GM19468 (cell line): Measurements from ENCODE around the gene CACNA2D3.

Experiments used
- ATAC-seq: cut with Tn5 transposase; IDR thresholded peaks from one replicate; pipeline ENCODE4 v1.9.1; 2021; ENCODE audit warnings: mild to moderate bottlenecking, moderate library complexity, moderate number of reproducible peaks; ENCODE audit not compliant: unreplicated experiment; ENCODE audit errors: extremely low read depth

The CACNA2D3 gene

DNA sequence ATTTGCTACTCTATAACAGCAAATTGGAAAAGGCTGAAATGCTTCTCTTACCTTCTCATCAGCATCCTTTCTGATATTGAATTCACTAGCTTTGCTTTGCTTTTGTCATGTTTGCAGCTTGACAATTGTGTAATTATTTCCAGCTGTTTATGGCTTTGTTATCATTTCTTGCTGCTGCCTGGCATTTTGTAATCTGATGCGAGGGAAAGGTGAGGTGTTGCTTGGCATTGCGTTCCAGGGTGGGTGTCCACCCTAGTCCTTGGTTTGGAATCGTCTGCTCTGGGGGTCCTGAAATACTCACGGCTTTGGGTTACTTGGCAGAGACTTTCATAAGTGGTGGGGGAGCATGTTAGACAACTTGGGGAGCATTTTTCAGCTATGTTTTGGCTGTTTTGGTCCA is 2.9 kb downstream of the CACNA2D3 start:
- no peak for ATAC-seq

DNA sequence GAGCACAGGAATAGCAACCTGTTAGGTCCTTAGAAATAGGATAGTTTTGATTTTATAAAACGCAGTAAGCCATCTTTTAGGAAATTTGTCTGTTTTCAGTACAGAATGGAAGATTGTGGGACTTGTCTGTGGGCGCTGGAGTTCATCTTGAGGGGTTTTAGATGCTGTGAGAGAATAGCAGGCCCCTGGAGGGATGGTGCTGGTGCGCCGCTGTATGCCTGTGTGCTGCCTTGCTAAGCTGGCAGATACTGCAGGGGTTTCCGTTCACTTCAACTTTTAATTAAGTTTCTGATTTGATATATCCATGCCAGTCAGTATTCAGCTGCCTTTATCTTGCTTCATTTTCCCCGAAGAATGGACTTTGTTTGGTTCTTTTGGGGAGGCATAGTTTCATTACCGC is 4.2 kb downstream of the CACNA2D3 start:
- ATAC-seq, result no peak

DNA sequence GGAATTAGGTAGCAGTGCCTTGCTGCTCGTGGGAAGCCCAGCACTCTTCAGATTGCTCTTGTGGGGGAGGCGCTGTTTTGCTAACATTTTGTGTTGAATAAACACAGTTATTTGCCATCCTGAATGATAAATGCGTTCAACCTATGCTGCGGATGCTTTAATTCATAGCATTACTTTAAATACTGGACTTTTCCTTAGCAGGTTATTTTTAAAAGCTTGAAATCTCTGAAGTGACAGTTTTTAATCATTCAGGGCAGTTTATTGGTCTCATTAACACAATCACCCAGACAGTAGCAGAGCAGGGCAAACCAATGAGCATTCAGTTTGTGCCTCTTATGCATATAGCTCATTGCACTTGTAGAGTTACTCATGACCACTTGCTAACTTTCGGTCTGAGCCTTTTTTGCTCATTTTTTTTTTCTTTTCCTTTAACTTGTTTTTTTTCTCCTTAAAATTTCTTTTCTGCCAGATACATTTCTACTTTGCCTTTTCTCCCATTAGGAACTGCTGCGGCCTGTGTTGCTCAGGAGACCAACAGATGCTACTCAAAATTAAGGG is 5.2 kb downstream of the CACNA2D3 start:
- ATAC-seq, result no peak

DNA sequence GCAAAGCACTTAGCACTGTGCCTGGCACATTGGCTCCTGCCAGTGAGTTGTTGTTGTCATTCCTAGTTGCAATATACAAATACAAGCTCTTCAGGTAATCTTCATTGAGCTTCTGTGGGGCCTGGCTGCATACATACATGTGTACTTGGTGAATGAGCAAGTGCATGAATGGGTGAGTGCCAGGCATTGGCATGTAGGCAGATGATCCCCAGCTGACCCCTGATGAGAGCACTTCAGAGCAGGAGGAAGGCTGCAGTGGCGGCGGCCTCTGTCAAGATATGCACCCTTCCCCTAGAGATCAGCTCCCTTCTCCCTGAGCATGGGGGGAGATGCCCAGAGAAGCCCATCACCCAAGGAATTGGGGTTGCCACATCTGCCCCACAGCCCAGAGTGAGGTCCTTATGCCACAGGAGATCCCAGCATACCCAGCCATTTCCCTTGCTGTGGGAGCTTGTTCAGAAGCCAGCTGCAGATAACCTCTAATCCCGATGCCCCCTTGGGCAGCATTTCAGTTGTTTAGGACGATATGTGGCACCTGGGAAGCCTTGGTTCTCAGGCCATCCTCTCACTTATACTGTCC is 8.8 kb downstream of the CACNA2D3 start:
- ATAC-seq, result no peak

DNA sequence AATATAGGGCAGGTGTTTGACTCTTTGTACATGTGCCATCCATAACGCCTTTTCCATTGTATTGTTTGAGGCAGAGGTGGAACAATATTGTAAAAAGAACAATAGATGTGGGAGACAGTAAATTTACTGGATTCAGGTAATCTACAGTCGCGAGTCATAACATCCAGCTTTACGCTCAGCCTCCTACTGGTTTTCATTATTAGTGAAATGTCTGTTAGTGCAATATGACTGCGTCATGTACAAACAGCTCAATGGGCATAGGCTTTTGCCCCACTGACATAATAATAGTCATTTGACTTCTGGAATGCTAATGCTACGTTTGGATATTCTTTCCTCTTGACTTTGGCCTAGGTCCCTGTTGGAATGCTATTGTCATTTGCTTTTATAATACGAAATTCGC is 9.5 kb downstream of the CACNA2D3 start:
- ATAC-seq, result no peak

DNA sequence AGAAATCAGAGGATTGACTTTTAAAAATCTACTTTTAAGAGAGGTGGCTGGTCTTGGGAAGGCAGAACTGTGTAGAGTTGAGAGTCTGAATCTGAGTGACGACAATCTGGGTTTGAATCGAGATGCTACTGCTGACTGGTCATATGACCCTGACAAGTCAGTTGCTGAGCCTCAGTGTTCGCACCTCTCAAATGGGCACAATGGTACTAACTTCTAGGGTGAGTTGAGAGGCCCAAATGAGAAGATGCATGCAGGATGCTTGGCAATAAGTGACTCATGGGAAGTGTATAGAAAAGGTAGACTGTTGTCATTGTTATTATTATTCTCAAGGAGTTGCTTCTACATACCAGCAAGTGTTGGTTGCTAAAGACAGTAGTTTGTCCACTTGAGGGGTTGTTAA is 10.3 kb downstream of the CACNA2D3 start:
- no peak for ATAC-seq

DNA sequence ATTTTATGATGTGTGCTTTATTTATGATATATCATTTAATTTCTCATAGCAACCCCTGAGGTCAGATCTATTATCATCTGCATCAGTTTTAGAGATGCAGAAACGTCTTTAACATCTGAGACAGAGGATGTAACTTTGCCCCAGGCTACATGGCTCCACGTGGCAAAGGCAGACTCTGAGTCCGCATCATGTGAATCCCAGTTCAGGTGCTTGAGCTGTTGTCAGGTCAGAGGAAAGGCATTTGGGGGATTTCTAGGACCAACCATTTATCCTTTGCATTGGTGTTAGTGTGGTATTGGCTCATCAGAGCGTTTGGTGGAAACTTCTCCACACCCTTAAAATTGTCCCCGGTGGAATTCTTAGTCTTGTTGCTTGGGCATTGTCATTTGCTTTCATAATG is 10.8 kb downstream of the CACNA2D3 start:
- ATAC-seq, result no peak

DNA sequence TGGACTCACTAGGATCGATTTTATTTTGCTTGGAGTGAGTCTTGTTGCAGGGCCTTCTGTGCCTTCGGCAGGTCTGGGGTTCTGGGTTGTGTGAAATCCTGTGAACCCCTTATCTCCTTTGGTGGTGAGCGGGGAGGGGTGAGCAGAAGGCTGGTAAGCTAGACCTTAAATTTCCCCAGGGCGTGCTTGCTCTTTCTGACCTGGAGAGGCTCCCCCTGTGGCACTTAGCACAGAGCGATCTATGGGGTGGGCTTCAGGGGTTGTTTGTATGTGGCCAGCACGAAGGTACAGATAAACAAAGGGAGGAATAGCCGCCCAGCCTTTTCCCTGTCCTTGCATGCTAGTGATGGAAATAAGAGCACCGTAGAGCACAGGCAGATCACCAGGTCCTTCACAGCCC is 11.8 kb downstream of the CACNA2D3 start:
- no peak for ATAC-seq

DNA sequence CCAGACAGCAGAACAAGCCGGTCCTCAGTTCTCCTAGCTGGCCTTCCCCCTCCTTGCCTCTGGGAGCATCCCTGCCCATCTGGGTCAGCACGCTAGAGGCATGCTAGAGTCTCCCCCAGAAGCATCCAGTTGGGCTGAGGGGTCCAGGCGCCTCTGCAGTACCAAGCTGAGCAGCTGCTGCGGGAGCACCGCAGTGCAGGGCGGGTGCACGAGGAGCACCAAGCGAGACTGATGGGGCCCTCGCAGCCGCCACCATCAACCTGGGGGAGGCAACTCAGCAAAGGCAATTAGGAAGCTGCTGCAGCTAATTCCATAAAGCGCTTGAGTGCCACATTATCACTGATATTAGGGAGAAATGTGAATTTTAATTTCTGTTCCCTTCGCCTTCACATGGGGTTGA is 12.4 kb downstream of the CACNA2D3 start:
- ATAC-seq, result no peak

DNA sequence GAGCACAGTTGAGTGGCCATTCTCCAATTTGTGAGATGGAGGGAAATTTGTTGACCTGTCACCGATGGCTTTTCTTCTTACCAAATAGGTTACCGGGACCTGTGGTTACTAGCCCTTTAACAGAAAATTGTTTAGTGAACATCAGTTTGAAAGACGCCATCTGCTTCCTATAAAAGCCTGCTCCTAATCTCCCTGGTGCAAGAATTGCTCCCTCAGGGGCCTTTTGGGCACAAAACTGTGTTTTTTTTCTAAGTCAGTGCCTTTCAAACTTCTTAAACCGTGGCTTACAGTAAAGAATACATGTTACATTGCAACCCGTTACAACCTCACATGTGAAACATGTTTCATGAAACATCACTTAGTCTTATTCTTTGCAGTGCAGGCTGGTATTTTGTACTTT is 15.0 kb downstream of the CACNA2D3 start:
- ATAC-seq, result no peak

DNA sequence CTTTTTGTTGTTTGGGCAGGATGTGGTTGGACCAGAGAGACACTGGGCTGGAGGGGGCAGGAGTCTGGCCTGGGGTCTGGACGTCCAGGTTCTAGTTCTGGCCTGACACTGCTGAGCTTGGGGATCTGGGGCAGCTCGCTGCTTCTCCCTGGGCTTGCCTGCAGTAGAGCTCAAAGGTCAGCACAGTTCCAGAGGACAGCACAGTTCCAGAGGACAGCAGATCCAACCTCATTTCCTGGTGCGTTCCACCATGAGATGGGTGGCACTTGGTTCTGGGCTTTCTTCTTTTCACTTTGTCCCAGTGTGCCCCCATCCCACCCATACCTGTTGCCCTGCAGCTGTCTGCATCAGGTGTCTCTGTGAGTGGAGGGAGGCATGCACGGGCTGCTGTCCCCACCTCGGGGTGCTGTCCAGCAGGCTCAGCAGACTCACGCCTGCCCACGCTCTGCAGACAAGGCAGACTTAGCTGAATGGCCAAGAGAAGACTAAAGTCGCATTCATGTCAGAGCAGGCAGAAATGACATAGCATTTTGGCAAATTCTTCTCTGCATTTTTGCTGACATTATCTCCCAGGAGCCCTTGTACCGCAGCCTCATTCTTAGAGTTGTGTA is 16.7 kb downstream of the CACNA2D3 start:
- no peak for ATAC-seq

DNA sequence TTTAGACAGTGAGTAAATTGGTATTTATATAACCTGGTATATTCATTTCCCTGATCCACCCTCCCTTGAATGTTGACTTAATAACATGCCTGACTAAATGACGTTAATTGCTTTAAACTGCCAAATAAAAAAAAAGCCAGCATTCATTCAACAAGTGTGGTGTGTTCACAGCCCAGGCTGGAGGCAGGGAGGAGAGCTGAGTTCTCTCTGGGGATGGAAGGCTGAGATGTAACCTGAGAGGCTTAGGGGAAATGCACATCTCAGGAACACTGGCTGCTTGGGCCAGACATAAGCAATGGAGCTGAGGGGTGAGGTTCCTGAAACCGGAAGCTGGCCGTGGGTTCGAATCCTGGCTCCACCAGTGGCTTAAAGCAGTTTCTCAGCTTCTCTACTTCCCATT is 17.3 kb downstream of the CACNA2D3 start:
- ATAC-seq, result no peak

DNA sequence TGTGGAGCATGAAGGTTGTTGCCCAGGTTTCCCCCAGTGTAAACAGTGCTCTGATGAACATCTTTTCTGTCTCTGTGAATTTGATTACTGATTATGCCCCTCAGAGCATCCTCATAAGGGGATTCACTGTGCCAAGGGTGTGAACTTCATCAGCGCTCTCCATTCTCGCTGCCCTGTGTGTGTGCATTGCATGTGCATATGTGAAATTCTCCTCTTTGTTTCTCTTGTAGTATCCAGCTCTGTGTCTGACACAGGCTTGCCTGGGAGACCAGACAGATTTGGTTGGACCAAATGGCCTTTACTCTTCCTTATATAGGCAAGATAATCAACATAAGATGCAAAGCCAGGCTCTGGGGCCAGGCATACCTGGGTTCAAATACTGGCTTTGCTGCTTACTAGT is 21.9 kb downstream of the CACNA2D3 start:
- ATAC-seq, result no peak

DNA sequence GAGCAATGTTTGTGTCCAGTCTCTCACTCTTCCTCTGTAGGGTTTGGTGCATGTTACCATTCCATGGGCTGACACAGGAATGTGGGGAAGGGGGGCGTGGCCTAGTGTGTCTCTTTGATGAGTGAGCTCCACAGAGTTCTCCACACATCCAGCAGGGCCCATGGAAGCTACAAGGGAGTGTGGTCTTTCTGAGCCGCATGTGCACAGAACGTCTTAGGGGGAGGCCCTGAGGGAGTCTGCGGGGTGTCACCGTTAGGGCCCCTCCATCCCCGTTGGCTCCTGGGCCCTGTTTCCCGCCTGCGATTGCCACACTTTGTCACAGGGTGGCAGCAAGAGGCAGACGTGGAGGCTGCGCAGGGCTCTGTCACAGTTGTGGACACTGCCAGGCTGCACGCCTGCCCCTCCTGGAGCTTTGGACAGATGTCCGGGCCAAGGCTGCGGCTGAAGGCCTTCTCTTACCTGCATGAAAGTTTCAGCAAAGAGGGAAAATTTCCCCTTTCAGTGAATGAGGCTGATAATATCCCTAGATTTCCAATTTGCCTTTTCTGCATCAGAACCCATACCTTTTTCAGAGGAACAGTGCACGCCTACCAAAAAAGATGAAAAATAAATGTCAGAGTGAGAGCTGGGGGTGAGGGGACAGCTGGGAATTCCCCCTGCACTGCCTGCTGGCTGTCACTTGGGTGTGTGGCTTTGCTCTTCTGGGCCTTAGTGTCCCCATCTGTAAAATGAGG is 24.3 kb downstream of the CACNA2D3 start:
- no peak for ATAC-seq

DNA sequence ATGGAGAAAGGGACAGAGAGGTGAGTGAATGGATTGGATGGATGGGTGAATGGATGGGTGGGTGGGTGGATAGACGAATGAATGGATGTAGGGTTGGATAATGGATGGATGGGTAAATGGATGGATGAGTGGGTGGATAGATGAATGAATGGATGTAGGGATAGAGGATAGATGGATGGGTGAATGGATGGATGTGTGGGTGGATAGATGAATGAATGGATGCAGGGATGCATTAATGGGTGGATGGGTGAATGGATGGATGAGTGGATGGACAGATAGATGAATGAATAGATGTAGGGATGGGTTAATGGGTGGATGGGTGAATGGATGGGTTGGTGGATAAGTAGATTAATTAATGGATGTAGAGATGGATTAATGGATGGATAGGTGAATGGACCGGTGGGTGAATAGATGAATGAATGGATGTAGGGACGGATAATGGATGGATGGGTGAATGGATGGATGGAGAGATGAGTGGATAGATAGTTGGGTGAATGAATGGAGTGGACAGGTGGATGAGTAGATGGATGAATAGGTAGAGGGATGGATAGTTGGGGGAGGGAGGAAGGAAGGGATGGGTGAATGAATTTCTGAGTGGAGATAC is 28.6 kb downstream of the CACNA2D3 start:
- no peak for ATAC-seq

DNA sequence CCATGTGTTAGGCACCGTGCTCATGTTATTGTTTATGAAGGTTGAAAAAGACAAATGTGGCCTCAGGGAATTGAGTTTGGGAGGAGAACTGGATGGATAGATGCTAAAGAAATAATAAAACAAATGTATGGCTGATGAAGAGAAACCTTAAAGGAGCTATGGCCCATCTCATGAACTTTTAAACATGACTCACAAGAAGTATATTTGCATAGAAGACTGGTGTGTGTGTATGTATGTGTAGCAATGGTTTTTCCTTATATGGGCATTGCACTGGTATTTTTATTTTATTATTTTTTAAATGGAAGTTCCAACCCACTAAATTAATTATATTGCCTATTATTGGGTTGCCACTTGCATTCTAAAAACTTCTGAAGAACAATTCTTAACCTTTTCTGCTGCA is 31.1 kb downstream of the CACNA2D3 start:
- ATAC-seq, result no peak

DNA sequence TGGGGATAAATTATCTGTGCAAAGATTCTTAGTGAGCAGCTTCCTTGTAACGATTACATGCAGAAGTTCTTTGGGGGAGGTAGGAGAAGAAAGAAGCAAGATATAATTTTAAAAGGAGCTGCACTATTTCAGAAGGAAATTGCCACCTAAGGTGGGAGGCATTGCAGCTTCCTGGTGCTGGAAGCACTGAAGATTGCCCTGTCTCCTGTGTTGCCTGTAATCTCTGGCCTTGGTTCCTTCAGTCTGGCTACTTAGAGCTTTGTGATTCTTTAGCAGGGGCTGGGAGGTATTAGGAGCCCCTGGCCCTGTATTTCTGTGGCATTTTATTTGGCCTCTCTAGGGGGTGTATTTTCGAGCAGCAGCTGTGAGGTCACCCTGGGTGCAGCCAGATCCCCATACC is 35.5 kb downstream of the CACNA2D3 start:
- no peak for ATAC-seq

DNA sequence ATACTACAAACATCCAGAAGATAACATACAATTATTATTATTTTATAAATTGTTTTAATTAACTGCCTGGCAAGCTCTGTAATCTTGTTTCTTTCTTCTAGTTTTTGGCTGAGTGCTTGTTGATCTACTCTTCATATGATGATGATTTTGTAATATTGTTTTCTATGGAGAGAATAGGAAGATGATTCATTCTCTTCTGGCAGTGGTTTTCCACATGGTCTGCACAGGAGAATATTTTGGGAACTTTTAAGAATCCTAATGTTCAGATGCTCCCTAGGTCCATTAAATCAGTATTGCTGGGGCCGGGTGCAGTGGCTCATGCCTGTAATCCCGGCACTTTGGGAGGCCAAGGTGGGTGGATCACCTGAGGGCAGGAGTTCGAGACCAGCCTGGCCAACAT is 37.6 kb downstream of the CACNA2D3 start:
- ATAC-seq, result no peak

DNA sequence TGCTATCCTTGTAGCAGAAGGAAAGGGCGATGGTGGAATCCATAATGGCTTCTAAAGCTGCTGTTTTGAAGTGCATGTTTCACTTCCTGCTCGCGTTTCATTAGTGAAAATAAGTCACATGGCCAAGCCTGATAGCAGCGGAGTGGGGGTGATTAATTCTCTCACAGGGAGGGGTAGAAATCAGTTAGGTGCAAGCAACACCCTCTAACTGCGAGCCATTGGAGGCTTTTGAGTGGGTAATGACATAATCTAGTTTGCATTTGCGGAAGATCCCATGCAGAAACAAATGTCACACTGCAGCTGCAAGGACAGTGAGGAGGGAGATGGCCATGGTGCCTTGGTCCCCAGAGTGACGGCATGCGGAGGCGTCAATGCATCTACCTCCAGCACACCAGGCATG is 41.1 kb downstream of the CACNA2D3 start:
- ATAC-seq, result no peak

DNA sequence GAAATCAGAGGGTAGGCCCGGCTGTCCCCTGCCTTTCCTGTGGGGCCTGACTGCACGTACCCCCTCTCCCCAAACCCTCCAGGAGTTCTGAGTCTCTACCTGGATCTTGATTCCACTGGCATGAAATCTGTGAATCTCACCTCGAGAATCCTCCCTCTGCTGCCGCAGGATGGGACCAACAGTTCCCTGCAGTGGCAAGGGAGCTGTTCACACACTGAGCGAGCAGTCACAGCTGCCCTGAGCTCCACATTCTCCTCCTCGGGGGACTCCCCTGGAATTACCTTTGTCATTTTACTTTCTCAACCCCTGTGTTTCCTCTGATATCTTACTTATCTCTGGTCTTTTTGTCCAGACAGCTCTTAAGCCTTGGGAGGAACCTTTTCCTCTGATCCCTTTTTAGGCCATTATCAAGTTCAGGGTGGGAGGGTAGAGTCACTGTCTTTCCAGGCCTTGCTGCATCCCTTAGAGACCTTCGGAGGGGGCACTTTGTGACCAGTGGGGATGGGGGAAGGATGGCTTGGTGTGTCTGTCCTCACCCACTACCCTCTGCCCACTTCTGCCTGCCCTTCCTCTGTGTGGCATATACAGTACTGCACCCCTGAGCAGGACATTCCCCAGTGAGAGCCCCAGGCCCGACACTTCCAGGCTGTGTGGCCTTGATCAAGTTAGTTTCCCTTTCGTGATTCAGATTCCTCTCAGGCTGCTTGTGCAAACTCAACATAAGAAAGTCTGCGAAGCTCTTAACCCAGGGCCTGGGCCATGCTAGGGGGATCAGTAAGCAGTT is 42.0 kb downstream of the CACNA2D3 start:
- ATAC-seq, result no peak
